ENCODE measurements around the gene TBC1D17.

Gene TBC1D17

GRCh38 chr19:49874503-49875157 lies 2.9 kb upstream of the TBC1D17 start:
- TF ChIP-seq CTCF (IDR thresholded peaks at IDR 0.05; ENCODE audit: extremely low read depth, missing control alignments), result no peak
- DNase-seq (ENCODE audit: low spot score), result no peak

- DNase-seq (ENCODE audit: low spot score), result no peak
- no peak for TF ChIP-seq CTCF (IDR thresholded peaks at IDR 0.05; ENCODE audit: extremely low read depth, missing control alignments)
Measured at GRCh38 chr19:49875177-49875576, 2.3 kb upstream of the TBC1D17 start.

- DNase-seq (ENCODE audit: low spot score), result peak; percentile 68
- TF ChIP-seq CTCF (IDR thresholded peaks at IDR 0.05; ENCODE audit: extremely low read depth, missing control alignments), result no peak
Measured at GRCh38 chr19:49875857-49876421, 1.6 kb upstream of the TBC1D17 start.

GRCh38 chr19:49876422-49877019 lies 981 bp upstream of the TBC1D17 start:
- DNase-seq (ENCODE audit: low spot score), result peak; percentile 89
- no peak for TF ChIP-seq CTCF (IDR thresholded peaks at IDR 0.05; ENCODE audit: extremely low read depth, missing control alignments)

- peak; percentile 97 for DNase-seq (ENCODE audit: low spot score)
- no peak for TF ChIP-seq CTCF (IDR thresholded peaks at IDR 0.05; ENCODE audit: extremely low read depth, missing control alignments)
Measured at GRCh38 chr19:49877879-49878743, 609 bp downstream of the TBC1D17 start.

GRCh38 chr19:49878744-49879070 lies 1.2 kb downstream of the TBC1D17 start:
- TF ChIP-seq CTCF (IDR thresholded peaks at IDR 0.05; ENCODE audit: extremely low read depth, missing control alignments), result no peak

More at GRCh38 chr19:49878744-49879070, 1.2 kb downstream of the TBC1D17 start:
- no peak for DNase-seq (ENCODE audit: low spot score)

All from GM20000 (cell line).